Osteoblast (primary cell): ENCODE data around the gene MESD. TPM values are rescaled to one million over a fixed set of nuclear protein-coding genes. Genes with fewer than 3 reads are reported as not detected.
A peak's percentile ranks its signal among the peaks of the same experiment; 100 is the strongest.

Source experiments
- DNase-seq: peaks from one replicate; pipeline ENCODE4 v3.0.0; 2011; ENCODE audit warnings: low spot score, mixed read lengths; ENCODE audit not compliant: insufficient read length; ENCODE audit errors: missing footprints
- H2AFZ ChIP-seq: 2 replicates; pipeline ENCODE4 v1.6.0; 2011; ENCODE audit warnings: mild to moderate bottlenecking, low read length
- H3K27ac ChIP-seq: 2 replicates; pipeline ENCODE4 v1.5.1; 2011; ENCODE audit warnings: mild to moderate bottlenecking, low read depth, low read length, moderate library complexity
- H3K27me3 ChIP-seq: 2 replicates; pipeline ENCODE4 v1.6.0; 2012; ENCODE audit warnings: mild to moderate bottlenecking, control low read depth, inconsistent platforms, low read length, moderate library complexity; ENCODE audit not compliant: insufficient read depth
- H3K36me3 ChIP-seq: 2 replicates; pipeline ENCODE4 v1.5.1; 2011; ENCODE audit warnings: mild to moderate bottlenecking, low read length, control low read depth, moderate library complexity; ENCODE audit not compliant: insufficient read depth
- H3K4me1 ChIP-seq: 2 replicates; pipeline ENCODE4 v1.5.1; 2011; ENCODE audit warnings: mild to moderate bottlenecking, low read length, control low read depth, moderate library complexity; ENCODE audit not compliant: insufficient read depth
- H3K4me2 ChIP-seq: 2 replicates; pipeline ENCODE4 v1.6.0; 2011; ENCODE audit warnings: mild to moderate bottlenecking, low read length; ENCODE audit not compliant: insufficient read depth
- H3K4me3 ChIP-seq: fragments of 200-600 bp; sonication (generic); 3 replicates; pipeline ENCODE4 v1.5.1; 2012; ENCODE audit warnings: mild to moderate bottlenecking, low read length, inconsistent platforms; ENCODE audit not compliant: insufficient read depth
- H3K79me2 ChIP-seq: 2 replicates; pipeline ENCODE4 v1.6.0; 2012; ENCODE audit warnings: mild to moderate bottlenecking, low read length, control low read depth, inconsistent platforms; ENCODE audit not compliant: insufficient read depth
- H3K9me3 ChIP-seq: 2 replicates; pipeline ENCODE4 v1.5.1; 2011; ENCODE audit warnings: low read depth, low read length, control low read depth
- H4K20me1 ChIP-seq: 2 replicates; pipeline ENCODE4 v1.6.0; 2012; ENCODE audit warnings: mild to moderate bottlenecking, low read length, control low read depth; ENCODE audit not compliant: insufficient read depth
- total RNA-seq: library from RNA; depleted of rRNA; stranded (reverse); fragments of >200 nt; gene quantifications from 2 replicates; pipeline ENCODE4 v1.2.3, GENCODE V29; 2012
- TF ChIP-seq, protein P1 (sequence below): IDR thresholded peaks from 2 replicates; pipeline ENCODE4 v1.5.1; 2011; ENCODE audit warnings: mild to moderate bottlenecking, low read depth, low read length, moderate library complexity; ENCODE audit errors: extremely low read depth

The MESD gene
- total RNA-seq, 1 donor = 16.6 TPM

GRCh38 chr15:80929689-80930088, 59.9 kb downstream of the MESD start:
- H3K4me2 ChIP-seq = peak overlapping the region; percentile 47
- no peaks in the 10 kb centered on the region for H3K79me2 ChIP-seq
- DNase-seq = no peak
- H2AFZ ChIP-seq = no peak overlapping the region
- peak overlapping the region; percentile 97 for H3K27ac ChIP-seq
- H3K36me3 ChIP-seq = peaks cover 93% of the 10 kb centered on the region
- peaks cover 79% of the 10 kb centered on the region for H3K4me1 ChIP-seq
- TF ChIP-seq, protein P1, sequence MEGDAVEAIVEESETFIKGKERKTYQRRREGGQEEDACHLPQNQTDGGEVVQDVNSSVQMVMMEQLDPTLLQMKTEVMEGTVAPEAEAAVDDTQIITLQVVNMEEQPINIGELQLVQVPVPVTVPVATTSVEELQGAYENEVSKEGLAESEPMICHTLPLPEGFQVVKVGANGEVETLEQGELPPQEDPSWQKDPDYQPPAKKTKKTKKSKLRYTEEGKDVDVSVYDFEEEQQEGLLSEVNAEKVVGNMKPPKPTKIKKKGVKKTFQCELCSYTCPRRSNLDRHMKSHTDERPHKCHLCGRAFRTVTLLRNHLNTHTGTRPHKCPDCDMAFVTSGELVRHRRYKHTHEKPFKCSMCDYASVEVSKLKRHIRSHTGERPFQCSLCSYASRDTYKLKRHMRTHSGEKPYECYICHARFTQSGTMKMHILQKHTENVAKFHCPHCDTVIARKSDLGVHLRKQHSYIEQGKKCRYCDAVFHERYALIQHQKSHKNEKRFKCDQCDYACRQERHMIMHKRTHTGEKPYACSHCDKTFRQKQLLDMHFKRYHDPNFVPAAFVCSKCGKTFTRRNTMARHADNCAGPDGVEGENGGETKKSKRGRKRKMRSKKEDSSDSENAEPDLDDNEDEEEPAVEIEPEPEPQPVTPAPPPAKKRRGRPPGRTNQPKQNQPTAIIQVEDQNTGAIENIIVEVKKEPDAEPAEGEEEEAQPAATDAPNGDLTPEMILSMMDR = no peak
- H4K20me1 ChIP-seq = peaks cover 13% of the 10 kb centered on the region
- no peaks in the 10 kb centered on the region for H3K27me3 ChIP-seq
- no peak overlapping the region for H3K4me3 ChIP-seq
- H3K9me3 ChIP-seq = no peaks in the 10 kb centered on the region

DNA sequence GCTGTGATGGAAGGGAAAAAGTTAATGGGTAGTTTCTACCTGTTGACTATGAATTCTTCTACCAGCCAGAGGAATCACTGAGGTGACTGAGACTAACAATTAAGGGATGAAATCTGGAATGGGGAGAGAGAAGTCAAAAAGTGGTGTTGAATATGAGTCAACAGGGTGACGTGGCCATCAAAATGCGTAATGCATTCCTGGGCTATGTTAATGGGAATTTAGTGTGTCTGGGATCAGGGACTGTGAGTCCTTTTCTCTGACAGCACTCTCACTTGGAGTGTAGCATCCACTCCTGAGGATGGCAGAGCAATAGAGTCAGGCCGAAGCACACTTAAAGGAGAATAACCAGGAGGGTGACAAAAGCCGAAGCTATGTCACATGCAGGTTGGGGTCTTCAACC, 60.4 kb downstream of the MESD start:
- Histone ChIP-seq H3K36me3 (peaks cover 93% of the 10 kb centered on the region), H3K9me3 (no peaks in the 10 kb centered on the region), H3K4me3 (no peak overlapping the region), H3K4me2 (peak overlapping the region; percentile 47), H4K20me1 (peaks cover 12% of the 10 kb centered on the region), H3K27me3 (no peaks in the 10 kb centered on the region), H3K27ac (peak overlapping the region; percentile 97), H3K79me2 (no peaks in the 10 kb centered on the region), H3K4me1 (peaks cover 76% of the 10 kb centered on the region), H2AFZ (no peak overlapping the region)
- DNase-seq = peak; percentile 95
- TF ChIP-seq, protein P1 = no peak

GRCh38 chr15:80926126-80926525, 63.5 kb downstream of the MESD start:
- Histone ChIP-seq H3K27me3 (no peaks in the 10 kb centered on the region), H2AFZ (no peak overlapping the region), H3K4me1 (peaks cover 56% of the 10 kb centered on the region), H3K79me2 (no peaks in the 10 kb centered on the region), H3K4me3 (no peak overlapping the region), H3K9me3 (no peaks in the 10 kb centered on the region), H3K4me2 (no peak overlapping the region), H3K27ac (peak overlapping the region; percentile 57), H4K20me1 (peaks cover 16% of the 10 kb centered on the region), H3K36me3 (peaks cover 96% of the 10 kb centered on the region)
- TF ChIP-seq, protein P1 = no peak
- DNase-seq = no peak

DNA sequence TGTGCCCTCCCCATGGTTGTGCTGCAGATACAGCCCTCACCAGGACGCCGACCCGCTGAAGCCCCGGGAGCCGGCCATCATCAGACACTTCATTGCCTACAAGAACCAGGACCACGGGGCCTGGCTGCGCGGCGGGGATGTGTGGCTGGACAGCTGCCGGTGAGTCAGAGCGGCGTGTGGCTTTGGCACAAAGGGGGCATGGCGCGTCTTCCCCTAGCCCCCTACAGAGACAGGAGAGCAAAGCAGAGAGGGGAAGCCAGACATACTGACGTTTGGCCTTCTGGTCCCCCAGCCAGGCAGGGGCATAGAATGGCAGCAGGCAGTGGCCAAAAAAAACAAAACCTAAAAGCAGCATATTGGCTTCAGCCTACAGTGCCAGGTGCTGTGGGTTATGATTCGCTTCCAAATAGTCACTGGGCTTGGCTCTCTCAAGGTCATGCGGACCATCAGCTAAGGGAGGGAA, 64.0 kb downstream of the MESD start:
- no peak overlapping the region for H3K4me3 ChIP-seq
- H3K4me2 ChIP-seq = no peak overlapping the region
- no peaks in the 10 kb centered on the region for H3K27me3 ChIP-seq
- H3K27ac ChIP-seq = peak overlapping the region; percentile 57
- TF ChIP-seq, protein P1 = no peak
- no peak overlapping the region for H2AFZ ChIP-seq
- peaks cover 96% of the 10 kb centered on the region for H3K36me3 ChIP-seq
- H4K20me1 ChIP-seq = peaks cover 16% of the 10 kb centered on the region
- no peaks in the 10 kb centered on the region for H3K9me3 ChIP-seq
- DNase-seq = no peak
- peaks cover 51% of the 10 kb centered on the region for H3K4me1 ChIP-seq
- H3K79me2 ChIP-seq = no peaks in the 10 kb centered on the region
